ENCODE data around the gene CHMP3. TPM values are rescaled to one million over a fixed set of nuclear protein-coding genes. Genes with fewer than 3 reads are reported as not detected.

Gene CHMP3
- polyA plus RNA-seq, 1 donor from 2014 or later, result 31.8 TPM

DNA sequence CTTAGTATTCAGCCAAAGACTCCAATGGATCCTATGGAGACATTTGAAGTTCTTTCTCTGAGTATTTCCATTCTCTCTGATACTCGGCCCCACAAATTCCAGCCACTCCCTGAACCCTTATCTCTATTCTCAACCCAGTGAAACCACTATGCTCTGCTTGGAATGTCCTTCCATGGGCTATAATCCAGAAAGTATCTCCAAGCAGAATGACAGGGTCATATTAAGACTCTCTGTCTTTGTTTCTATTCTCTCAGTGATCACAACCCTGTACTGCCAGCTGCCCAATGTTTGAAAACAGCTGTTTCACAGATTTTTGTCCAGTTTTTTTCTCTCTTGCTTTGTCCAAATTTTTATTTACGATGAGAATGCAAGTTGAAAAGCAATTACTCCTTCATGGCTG, 21.9 kb downstream of the CHMP3 start:
- Histone ChIP-seq H2AFZ (ENCODE audit: low read depth, low read length) (no peak overlapping the region), H3K36me3 (ENCODE audit: insufficient read depth, low read length) (no peaks in the 10 kb centered on the region), H3F3A (ENCODE audit: insufficient read depth, low read length, poor library complexity, severe bottlenecking) (no peaks in the 10 kb centered on the region), H3K27ac (ENCODE audit: low read length) (no peak overlapping the region), H3K4me2 (ENCODE audit: low read length) (no peak overlapping the region), H3K79me2 (replicated peaks; ENCODE audit: insufficient read depth, low read length) (no peaks in the 10 kb centered on the region), H3K9ac (ENCODE audit: low read length) (no peak overlapping the region), H3K27me3 (ENCODE audit: insufficient read depth, low read depth, low read length) (no peaks in the 10 kb centered on the region), H3K4me3 (ENCODE audit: low read length) (no peak overlapping the region), H3K9me3 (ENCODE audit: low read length) (peaks cover 6% of the 10 kb centered on the region), H4K20me1 (ENCODE audit: insufficient read depth) (no peaks in the 10 kb centered on the region), H3K9me2 (ENCODE audit: insufficient read depth, low read length) (no peaks in the 10 kb centered on the region)
- TF ChIP-seq TAF1 (IDR thresholded peaks at IDR 0.05; ENCODE audit: low read depth), result no peak
- no peak for TF ChIP-seq EP300 (conservative IDR thresholded peaks at IDR 0.05; ENCODE audit: poor library complexity, severe bottlenecking)
- TF ChIP-seq SMC3 (conservative IDR thresholded peaks at IDR 0.05; ENCODE audit: poor library complexity), result no peak
- no peak for TF ChIP-seq RAD21 (conservative IDR thresholded peaks at IDR 0.05)

DNA sequence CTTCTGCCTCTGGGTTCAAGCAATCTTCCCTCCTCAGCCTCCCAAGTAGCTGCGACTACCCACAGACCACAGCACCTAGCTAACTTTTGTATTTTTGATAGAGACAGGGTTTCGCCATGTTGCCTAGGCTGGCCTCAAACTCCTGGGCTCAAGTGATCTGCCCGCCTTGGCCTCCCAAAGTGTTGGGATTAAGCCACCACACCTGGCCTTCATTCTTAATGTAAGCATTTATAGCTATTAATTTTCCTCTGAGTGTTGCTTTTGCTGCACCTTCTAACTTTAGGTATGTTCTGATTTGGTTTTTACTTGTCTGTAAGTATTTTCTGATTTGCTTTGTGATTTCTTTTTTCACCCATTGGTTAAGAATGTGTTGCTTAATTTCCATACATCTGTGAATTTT, 29.7 kb downstream of the CHMP3 start:
- no peak for TF ChIP-seq EP300 (conservative IDR thresholded peaks at IDR 0.05; ENCODE audit: poor library complexity, severe bottlenecking)
- TF ChIP-seq SMC3 (conservative IDR thresholded peaks at IDR 0.05; ENCODE audit: poor library complexity), result no peak
- TF ChIP-seq MXI1 (conservative IDR thresholded peaks at IDR 0.05; ENCODE audit: poor library complexity, severe bottlenecking), result no peak
- TF ChIP-seq, protein P1, sequence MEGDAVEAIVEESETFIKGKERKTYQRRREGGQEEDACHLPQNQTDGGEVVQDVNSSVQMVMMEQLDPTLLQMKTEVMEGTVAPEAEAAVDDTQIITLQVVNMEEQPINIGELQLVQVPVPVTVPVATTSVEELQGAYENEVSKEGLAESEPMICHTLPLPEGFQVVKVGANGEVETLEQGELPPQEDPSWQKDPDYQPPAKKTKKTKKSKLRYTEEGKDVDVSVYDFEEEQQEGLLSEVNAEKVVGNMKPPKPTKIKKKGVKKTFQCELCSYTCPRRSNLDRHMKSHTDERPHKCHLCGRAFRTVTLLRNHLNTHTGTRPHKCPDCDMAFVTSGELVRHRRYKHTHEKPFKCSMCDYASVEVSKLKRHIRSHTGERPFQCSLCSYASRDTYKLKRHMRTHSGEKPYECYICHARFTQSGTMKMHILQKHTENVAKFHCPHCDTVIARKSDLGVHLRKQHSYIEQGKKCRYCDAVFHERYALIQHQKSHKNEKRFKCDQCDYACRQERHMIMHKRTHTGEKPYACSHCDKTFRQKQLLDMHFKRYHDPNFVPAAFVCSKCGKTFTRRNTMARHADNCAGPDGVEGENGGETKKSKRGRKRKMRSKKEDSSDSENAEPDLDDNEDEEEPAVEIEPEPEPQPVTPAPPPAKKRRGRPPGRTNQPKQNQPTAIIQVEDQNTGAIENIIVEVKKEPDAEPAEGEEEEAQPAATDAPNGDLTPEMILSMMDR (IDR thresholded peaks at IDR 0.05; ENCODE audit: poor library complexity, severe bottlenecking), result no peak
- no peak for TF ChIP-seq RAD21 (conservative IDR thresholded peaks at IDR 0.05)
- no peak for TF ChIP-seq EZH2 (IDR thresholded peaks at IDR 0.05; ENCODE audit: borderline replicate concordance, insufficient read depth, low read length, poor library complexity, severe bottlenecking)
- no peak for TF ChIP-seq TAF1 (IDR thresholded peaks at IDR 0.05; ENCODE audit: low read depth)
- TF ChIP-seq, protein P2, sequence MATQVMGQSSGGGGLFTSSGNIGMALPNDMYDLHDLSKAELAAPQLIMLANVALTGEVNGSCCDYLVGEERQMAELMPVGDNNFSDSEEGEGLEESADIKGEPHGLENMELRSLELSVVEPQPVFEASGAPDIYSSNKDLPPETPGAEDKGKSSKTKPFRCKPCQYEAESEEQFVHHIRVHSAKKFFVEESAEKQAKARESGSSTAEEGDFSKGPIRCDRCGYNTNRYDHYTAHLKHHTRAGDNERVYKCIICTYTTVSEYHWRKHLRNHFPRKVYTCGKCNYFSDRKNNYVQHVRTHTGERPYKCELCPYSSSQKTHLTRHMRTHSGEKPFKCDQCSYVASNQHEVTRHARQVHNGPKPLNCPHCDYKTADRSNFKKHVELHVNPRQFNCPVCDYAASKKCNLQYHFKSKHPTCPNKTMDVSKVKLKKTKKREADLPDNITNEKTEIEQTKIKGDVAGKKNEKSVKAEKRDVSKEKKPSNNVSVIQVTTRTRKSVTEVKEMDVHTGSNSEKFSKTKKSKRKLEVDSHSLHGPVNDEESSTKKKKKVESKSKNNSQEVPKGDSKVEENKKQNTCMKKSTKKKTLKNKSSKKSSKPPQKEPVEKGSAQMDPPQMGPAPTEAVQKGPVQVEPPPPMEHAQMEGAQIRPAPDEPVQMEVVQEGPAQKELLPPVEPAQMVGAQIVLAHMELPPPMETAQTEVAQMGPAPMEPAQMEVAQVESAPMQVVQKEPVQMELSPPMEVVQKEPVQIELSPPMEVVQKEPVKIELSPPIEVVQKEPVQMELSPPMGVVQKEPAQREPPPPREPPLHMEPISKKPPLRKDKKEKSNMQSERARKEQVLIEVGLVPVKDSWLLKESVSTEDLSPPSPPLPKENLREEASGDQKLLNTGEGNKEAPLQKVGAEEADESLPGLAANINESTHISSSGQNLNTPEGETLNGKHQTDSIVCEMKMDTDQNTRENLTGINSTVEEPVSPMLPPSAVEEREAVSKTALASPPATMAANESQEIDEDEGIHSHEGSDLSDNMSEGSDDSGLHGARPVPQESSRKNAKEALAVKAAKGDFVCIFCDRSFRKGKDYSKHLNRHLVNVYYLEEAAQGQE (IDR thresholded peaks at IDR 0.05; ENCODE audit: borderline replicate concordance), result no peak
- no peak for TF ChIP-seq POLR2AphosphoS5 (IDR thresholded peaks at IDR 0.05)
- Histone ChIP-seq H3K9me3 (ENCODE audit: low read length) (peaks cover 6% of the 10 kb centered on the region), H3K9me2 (ENCODE audit: insufficient read depth, low read length) (no peaks in the 10 kb centered on the region), H3K27me3 (ENCODE audit: insufficient read depth, low read depth, low read length) (no peaks in the 10 kb centered on the region), H3F3A (ENCODE audit: insufficient read depth, low read length, poor library complexity, severe bottlenecking) (no peaks in the 10 kb centered on the region), H3K4me3 (ENCODE audit: low read length) (no peak overlapping the region), H4K20me1 (ENCODE audit: insufficient read depth) (no peaks in the 10 kb centered on the region), H3K27ac (ENCODE audit: low read length) (no peak overlapping the region), H2AFZ (ENCODE audit: low read depth, low read length) (no peak overlapping the region), H3K36me3 (ENCODE audit: insufficient read depth, low read length) (no peaks in the 10 kb centered on the region), H3K79me2 (replicated peaks; ENCODE audit: insufficient read depth, low read length) (no peaks in the 10 kb centered on the region), H3K9ac (ENCODE audit: low read length) (no peak overlapping the region), H3K4me2 (ENCODE audit: low read length) (no peak overlapping the region)

Measured in neural cell (in vitro differentiated cells).